Suppressor macrophage treated with lipopolysaccharide for 4 hours (primary cell): ENCODE data around the gene MCAM.

Source experiments
- DNase-seq: peaks from one replicate; pipeline ENCODE4 v3.0.0-alpha.2; 2020

MCAM gene

DNA sequence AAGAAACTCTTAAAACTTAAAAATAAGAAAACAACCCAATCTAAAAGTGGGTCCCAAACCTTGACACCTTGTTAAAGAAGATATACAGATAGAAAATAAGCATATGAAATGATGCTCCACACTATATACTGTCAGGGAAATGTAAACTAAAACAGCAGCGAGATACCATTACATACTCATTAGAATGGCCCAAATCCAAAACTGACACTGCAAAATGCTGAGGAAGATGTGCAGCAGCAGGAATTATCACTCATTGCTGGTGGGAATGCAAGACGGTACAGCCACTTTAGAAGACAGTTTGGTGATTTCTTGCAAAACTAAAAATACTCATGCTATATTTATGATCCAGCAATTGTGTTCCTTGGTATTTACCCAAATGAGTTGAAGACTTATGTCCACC is 12.4 kb upstream of the MCAM start:
- DNase-seq: no peak

- DNase-seq: no peak
These were observed 7.3 kb upstream of the MCAM start for GRCh38 chr11:119324189-119324588.

DNA sequence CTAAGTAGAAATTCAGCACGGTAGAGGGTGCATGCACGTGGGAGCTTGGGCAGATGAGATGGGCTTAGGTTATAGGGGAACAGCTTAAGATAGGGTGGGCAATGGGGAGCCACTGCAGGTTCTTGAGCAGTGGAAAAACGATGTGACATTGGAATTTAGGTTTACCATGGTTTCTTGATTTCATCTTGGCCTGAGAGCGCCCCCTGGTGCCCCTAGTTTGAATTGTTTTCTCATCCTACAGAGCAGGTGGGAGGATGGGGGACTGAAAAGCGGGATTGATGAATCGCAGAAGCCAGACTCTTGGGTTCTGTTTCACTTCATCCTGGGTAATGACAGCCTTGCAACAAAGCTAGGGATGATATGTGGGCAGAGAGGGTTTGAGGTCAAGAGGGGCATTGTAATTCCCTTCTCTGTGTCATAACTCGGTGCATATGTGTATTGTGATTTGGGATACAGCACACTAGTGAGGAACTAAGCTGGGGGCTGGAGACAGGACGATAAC is 6.7 kb upstream of the MCAM start:
- peak; percentile 77 for DNase-seq

DNA sequence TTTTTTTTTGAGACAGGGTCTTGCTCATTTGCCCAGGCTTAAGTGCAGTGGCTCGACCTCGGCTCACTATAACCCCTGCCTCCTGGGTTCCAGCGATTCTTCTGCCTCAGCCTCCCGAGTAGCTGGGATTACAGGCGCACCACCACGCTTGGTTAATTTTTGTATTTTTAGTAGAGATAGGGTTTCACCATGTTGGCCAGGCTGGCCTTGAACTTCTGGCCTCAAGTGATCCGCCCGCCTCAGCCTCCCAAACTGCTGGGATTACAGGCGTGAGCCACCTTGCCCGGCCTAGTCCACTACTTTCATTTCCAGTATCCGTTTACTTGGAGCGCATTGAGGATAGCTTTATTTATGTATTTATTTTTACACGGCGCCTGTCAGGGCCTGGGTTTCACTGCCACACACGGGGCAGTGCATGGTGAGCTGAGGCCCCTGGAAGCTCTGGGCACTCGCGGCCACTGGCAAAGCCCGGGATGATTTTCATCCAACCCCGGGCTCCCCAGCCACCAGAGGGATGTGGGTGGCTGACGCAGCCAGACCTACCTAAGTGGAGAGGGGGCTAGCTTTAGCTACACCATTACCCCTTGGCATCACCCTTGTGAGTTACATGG is 6.1 kb upstream of the MCAM start:
- no peak for DNase-seq

GRCh38 chr11:119322360-119322739 is 5.4 kb upstream of the MCAM start:
- DNase-seq: no peak

GRCh38 chr11:119320776-119321524 is 4.0 kb upstream of the MCAM start:
- peak; percentile 25 for DNase-seq

DNA sequence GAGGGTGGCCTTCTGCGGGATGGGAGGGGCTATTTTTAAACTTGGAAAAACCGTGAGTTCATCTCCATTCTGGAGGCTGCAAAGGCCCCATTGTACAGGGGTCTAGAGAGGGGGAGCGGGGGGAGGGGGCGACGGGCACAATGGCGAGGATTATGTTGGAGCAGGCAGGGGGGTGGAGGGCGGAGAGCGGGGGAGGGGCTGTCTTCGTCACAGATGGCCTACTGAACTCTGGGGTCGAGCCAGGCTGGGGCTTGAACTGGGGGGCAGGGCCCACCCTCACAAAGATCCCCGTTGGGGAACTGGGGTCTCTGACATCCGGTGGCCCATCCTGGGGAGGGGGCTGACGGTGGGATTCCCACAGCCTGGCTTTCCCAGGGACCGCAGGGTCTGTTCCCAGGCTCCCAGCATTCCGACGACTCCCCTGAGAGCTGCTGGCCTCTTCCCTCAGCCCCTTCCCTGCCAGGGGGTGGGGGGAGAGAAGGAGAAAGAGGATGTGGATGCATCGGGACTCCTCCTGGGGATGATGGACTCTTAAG is 3.4 kb upstream of the MCAM start:
- no peak for DNase-seq

- no peak for DNase-seq
These were observed 2.8 kb upstream of the MCAM start for GRCh38 chr11:119319700-119320239.

DNA sequence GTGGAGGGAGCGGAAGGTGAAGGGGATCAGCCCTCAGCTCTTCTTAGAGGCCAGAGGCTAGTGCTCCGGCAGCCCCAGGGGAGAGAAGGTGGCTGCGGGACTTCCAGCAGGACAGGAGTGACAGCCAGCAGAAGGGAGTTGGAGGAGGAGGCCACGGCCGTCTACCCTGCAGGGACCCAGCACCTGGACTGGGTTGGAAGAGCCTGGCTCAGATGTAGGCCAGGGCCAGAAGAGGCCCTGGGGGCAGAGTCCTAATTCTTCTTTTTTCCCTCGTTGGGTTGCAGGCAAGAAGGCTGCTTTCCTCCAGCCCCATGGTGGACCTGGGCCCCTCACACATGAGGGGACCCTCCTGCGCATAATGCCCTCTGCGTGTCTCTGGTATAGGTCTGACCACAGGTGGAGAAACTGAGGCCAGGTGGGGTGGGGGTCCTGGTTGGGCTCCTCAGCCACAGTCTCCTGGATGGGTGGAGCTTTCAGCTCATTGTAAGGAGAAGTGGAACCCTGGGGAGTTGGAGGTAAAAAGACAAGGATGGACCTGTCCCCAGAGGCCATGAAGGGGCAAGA is 2.3 kb upstream of the MCAM start:
- DNase-seq: no peak

- DNase-seq: peak; percentile 42
These were observed 1.6 kb upstream of the MCAM start for GRCh38 chr11:119318240-119319135.

DNA sequence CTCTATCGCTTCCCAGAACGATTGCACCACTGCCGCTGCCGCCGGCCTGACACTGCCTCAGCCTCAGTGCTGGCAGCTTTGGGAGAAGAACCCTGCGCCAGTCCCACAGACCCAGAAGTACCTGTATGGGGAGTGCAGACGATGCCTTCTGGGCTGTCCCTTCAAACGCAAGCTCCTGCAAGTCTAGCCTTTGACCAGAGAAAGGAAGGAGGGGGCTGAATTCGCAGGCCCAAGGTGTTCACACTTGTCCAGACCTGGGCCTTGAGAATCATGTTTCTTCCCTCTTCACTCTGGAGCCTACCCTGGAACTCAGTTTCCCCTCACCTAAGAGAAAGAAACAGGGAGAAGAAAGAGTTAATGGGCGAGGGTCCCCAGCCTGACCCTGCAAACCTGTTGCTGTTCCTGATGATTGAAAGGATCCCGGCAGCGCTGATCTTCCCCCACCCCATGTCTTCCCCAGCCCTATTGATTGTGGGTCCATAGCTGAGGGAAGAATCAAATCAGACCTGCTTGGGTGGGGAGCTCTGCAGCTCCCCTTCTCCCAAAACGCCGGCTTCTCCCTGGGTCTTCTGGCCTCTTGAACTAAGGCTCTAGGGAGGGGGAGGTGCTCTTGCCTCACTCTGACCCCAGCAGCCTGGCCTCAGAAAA is 786 bp upstream of the MCAM start:
- no peak for DNase-seq

DNA sequence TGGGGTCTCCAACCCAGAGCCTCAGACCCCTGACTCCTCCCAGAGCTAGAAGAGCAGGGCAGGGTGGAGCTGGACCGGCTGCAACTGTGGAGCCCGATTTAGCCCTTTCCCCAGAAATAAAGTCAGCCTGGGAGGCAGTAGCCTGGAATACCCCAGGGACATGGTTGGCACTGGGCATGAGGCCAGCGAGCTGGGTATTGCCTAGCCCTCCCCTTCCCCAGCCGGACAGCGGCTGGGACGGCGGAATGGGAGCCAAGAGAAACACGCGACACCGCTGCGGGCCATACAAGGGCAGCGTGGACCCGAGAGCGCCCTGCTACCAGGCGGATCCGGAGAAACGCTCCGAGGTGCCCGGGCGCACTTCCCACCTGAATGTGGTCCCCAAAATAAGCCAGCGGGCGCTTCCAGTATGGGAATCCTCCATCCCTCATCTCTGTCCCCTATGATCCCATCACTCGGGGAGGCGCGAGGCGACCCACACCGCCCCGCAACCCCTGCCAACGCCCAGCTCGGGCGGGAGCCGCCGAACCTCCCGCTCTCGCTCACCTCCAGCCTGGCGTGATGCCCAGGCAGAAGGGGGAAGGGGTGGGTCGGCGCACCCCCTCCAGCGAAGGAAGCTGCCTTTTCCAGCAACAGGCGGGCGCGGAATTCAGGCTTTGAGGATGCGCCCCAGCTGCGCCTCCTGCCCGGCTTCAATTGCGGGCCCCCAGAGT is 758 bp downstream of the MCAM start:
- no peak for DNase-seq

DNA sequence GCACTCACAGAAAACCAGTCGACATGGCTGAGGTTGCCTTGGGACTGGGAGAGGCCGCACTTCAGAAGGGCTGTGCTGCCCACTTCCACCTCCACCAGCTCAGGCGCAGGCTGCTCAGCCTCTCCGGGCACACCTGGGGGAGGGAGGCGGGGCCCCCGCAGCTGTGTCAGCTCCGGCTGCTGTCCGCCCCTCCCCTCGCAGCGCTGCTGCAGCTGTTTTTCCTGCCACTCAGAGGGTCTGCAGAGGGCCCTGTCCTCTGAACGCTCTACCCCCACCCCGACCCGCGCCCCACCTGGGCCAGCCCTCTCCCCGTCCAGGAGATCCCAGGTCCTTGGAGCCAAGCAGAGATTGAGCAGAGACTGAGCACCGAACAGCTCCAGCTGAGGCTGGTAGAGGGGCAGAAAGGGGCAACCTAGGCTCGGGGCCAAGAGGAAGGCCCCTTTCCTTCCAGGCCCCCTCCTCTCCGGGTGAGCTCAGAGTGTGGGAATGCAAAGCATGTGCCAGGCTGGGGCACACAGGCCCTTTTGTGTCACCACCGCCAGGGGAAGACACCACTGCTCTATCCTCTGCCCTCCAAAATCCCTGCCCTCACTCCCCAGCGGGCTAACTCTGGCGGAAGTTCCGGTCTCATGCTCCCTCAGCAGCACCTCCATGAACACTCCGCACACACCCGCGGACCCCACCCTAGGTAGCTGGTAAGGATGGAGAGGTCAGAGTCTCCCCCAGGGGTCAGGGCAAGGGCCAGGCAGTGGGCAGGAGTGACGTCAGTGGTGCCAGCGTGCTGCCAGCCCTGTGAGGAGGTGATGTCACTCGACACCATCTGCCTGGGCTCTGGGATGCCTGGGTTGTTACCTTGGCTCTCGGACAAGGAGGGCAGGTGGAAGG is 1.6 kb downstream of the MCAM start:
- peak; percentile 10 for DNase-seq

DNA sequence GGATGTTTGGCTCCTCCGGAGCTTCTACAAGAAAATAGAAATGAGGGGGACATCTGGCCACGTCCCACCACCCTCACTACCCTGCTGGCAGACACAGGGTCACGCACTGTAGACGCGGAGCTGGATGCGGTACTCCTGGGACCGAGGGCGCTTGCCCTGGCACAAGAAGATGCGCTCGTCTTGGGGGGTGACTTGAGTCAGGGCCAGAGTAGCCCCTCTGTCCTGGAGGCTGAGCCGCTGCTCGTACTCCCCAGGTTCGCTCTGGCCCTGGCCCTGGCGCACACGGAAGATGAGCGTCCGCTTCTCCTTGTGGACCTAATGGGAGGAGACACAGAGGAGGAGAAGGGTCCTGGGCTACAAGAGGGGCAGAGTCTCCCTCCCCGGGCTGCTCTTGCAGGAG is 2.2 kb downstream of the MCAM start:
- DNase-seq: no peak

- DNase-seq: no peak
These were observed 6.3 kb downstream of the MCAM start for GRCh38 chr11:119310682-119311052.

DNA sequence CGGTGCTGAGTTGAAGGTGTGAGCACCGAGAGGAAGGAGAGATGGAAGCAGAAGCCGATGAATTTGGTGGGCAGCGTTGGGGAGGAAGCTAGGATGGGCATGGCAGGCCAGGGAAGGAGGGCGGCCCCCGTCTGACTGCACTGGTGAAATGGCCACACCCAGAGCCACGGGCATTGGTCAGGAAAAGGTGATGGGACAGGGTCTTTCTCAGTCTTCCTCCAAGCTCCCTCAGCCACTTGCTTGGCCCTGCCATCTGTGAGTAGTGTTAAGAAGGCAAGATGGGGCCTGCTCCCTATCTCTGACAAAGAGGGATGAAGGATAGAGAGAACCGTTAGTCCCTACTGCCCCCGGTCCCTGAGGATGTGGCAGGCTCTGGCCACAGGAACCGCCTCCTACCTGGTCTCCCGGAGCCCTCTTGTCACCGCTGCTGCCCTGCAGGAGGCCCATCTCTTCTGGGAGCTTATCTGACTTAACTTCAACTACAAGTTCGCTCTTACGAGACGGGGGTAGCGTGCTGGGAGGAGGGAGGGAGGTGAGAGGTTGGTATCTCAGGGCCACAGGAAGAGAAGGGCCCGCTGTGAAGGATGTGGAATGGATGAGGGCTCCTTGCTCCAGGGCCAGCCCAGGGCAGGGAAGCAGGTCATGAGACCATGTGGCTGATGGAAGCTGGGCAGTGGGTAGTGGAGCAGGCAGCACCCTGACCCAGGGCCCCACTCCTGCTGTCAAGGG is 6.8 kb downstream of the MCAM start:
- DNase-seq: no peak

- DNase-seq: no peak
These were observed 7.5 kb downstream of the MCAM start for GRCh38 chr11:119309411-119309810.

DNA sequence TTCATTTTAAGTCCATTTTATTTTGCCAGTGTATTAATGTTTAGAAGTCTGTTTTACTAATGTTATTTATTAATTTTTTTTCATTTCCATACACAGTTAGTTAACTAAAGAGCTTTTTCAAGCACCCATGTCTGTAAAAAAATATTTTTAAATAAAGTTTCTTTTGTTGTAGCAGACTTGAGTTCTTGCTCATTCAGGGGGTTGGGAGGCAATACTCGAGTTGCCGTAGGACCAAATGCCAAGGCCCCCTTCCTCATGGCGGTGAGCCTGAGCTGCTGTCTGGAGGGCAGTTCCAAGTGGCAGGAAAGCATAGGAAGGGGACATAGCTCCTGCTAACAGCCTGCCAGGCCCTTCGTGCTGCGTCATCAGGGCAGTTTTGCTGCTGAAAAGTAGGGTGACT is 9.0 kb downstream of the MCAM start:
- DNase-seq: no peak

- no peak for DNase-seq
These were observed 9.7 kb downstream of the MCAM start for GRCh38 chr11:119307219-119307618.

DNA sequence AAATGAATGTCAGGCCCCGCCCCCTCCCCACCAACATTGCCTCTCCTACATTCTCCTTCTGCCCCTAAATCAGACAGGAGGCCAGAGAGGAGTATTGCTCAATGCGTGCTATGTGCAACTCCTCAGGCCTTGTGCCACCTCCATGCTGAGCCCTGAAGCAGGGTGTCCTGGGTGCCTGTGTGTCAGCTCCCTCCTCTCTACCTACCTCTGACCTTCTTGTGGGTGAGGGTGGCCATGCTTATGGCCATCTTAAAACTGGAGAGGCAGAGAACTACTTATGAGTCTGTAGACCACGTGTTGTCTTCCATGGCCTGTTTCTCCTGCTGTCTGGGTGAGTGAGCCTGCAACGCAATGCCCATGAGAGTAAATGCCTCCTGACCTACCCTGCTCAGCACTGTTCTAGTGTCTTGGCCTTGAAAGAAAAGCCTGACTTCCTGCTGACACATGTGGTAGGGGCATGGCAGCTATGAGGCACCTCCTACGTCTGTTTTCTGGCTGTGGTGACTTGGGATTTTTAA is 10.5 kb downstream of the MCAM start:
- DNase-seq: no peak
